Loucy (cell line): ENCODE measurements around the gene CRTC1.

Source experiments
- H2AFZ ChIP-seq: fragments of 200-600 bp; sonication (generic); 2 replicates; pipeline ENCODE4 v1.6.0; 2016; ENCODE audit warnings: antibody characterized with exemption, mild to moderate bottlenecking, low read length, moderate library complexity
- H3F3A ChIP-seq: fragments of 200-600 bp; 2 replicates; pipeline ENCODE4 v1.6.0; 2016; ENCODE audit warnings: antibody characterized with exemption, low read depth, mild to moderate bottlenecking
- H3K27me3 ChIP-seq: fragments of 200-600 bp; sonication (generic); 2 replicates; pipeline ENCODE4 v1.6.1; 2014; ENCODE audit warnings: low read length, mild to moderate bottlenecking; ENCODE audit not compliant: insufficient read depth, poor library complexity, severe bottlenecking
- H3K36me3 ChIP-seq: fragments of 200-600 bp; sonication (generic); 2 replicates; pipeline ENCODE4 v1.6.1; 2016; ENCODE audit warnings: low read length; ENCODE audit not compliant: insufficient read depth
- H3K4me1 ChIP-seq: fragments of 200-600 bp; sonication (generic); 2 replicates; pipeline ENCODE4 v1.5.1; 2014; ENCODE audit warnings: low read length, mild to moderate bottlenecking; ENCODE audit not compliant: insufficient read depth, poor library complexity, severe bottlenecking
- H3K4me2 ChIP-seq: fragments of 200-600 bp; sonication (generic); 2 replicates; pipeline ENCODE4 v1.6.0; 2014; ENCODE audit warnings: antibody characterized with exemption, low read length, low read depth, mild to moderate bottlenecking; ENCODE audit not compliant: poor library complexity, severe bottlenecking
- H3K4me3 ChIP-seq: fragments of 200-600 bp; sonication (generic); 2 replicates; pipeline ENCODE4 v1.5.1; 2014; ENCODE audit warnings: low read length, mild to moderate bottlenecking, mixed read lengths; ENCODE audit not compliant: poor library complexity, severe bottlenecking
- H3K79me2 ChIP-seq: fragments of 200-600 bp; sonication (generic); 2 replicates; pipeline ENCODE4 v1.6.1; 2014; ENCODE audit warnings: low read length; ENCODE audit not compliant: insufficient read depth
- H3K9ac ChIP-seq: fragments of 200-600 bp; sonication (generic); 2 replicates; pipeline ENCODE4 v1.6.0; 2014; ENCODE audit warnings: mild to moderate bottlenecking, low read depth, low read length, moderate library complexity; ENCODE audit not compliant: poor library complexity, severe bottlenecking
- H3K9me2 ChIP-seq: fragments of 200-600 bp; sonication (generic); replicated peaks from 2 replicates; pipeline ENCODE4 v1.6.1; 2016; ENCODE audit warnings: low read depth, low read length, mixed read lengths
- H3K9me3 ChIP-seq: fragments of 200-600 bp; sonication (generic); 2 replicates; pipeline ENCODE4 v1.6.1; 2014; ENCODE audit warnings: mild to moderate bottlenecking, antibody characterized with exemption, low read length, low read depth; ENCODE audit not compliant: insufficient read depth
- H4K20me1 ChIP-seq: fragments of 200-600 bp; sonication (generic); 2 replicates; pipeline ENCODE4 v1.6.0; 2014; ENCODE audit warnings: antibody characterized with exemption, low read length, mild to moderate bottlenecking; ENCODE audit not compliant: insufficient read depth, poor library complexity, severe bottlenecking
- EZH2phosphoT487 ChIP-seq: fragments of 200-600 bp; IDR thresholded peaks from 2 replicates; pipeline ENCODE4 v1.6.1; 2018; ENCODE audit warnings: antibody characterized with exemption, mild to moderate bottlenecking, moderate library complexity, borderline replicate concordance
- TF ChIP-seq, protein P1 (sequence below): fragments of 200-600 bp; sonication (generic); conservative IDR thresholded peaks from 2 replicates; pipeline ENCODE4 v1.5.1; 2014; ENCODE audit warnings: mild to moderate bottlenecking, antibody characterized with exemption, low read length

CRTC1 gene

DNA sequence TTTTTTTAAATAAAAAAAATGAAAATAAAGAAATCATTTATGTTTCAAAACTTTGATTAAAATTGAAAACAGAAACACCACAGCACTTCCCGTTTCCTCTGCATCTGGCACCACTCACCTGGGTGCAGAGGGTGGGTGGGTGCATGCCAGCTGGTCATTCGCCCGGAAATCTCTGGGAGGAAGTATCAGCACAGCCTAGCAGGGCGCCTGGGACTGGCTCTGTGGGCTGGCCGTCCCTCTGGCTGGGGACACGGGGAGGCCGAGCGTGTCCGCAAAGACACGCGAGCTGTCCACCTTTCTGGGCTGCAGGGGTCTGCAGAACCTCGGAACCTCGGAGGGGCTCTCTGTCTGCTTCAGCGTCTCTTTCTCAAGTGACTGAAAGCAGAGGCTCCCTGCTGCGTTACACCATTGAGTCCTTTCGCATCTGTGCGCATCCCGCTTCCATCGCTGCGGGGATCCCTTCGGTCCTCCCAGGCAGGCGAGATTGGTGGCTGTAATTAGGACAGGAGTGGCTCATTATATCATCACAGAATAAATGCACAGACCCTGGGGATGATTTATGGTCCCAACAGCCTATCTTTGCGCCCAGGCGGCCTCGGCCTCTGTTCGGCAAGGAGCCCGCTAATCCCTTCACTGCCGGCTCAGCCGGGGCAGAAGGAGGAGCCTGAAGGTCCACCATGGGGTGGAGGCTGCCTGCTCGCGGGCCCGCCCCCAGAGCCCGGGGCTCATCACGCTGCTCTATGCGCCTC is 17.2 kb downstream of the CRTC1 start:
- Histone ChIP-seq H3K4me3 (peak overlapping the region; percentile 77), H3K36me3 (no peaks in the 10 kb centered on the region), H3K4me2 (peak overlapping the region; percentile 94), H3K9ac (peak overlapping the region; percentile 71), H3K9me2 (no peaks in the 10 kb centered on the region), H3F3A (peaks cover 10% of the 10 kb centered on the region; the same call in 1 of the 2 replicates), H3K9me3 (no peaks in the 10 kb centered on the region), H2AFZ (peak overlapping the region; percentile 92), H3K79me2 (peaks cover 45% of the 10 kb centered on the region), H3K27me3 (no peaks in the 10 kb centered on the region), H3K4me1 (peaks cover 14% of the 10 kb centered on the region), H4K20me1 (peaks cover 11% of the 10 kb centered on the region)
- TF ChIP-seq EZH2phosphoT487, result no peak
- TF ChIP-seq, protein P1, sequence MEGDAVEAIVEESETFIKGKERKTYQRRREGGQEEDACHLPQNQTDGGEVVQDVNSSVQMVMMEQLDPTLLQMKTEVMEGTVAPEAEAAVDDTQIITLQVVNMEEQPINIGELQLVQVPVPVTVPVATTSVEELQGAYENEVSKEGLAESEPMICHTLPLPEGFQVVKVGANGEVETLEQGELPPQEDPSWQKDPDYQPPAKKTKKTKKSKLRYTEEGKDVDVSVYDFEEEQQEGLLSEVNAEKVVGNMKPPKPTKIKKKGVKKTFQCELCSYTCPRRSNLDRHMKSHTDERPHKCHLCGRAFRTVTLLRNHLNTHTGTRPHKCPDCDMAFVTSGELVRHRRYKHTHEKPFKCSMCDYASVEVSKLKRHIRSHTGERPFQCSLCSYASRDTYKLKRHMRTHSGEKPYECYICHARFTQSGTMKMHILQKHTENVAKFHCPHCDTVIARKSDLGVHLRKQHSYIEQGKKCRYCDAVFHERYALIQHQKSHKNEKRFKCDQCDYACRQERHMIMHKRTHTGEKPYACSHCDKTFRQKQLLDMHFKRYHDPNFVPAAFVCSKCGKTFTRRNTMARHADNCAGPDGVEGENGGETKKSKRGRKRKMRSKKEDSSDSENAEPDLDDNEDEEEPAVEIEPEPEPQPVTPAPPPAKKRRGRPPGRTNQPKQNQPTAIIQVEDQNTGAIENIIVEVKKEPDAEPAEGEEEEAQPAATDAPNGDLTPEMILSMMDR, result no peak

DNA sequence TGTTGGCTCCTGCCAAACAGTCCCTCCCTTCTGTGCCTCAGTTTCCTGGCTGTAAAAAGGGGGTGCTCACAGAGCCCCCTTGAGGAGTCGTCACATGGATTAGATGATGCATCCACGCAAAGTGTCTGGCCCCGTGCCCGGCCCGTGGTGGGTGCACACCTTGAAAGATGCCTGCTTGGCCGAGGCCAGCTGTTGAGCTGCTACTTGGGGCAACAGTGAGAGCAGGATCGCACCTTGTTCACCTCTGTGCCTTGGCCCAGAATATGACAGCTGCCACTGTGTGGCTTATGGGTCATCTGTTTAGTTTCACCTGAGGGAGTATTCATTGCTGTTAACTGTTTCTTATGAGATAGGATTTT is 17.7 kb downstream of the CRTC1 start:
- H2AFZ ChIP-seq, result no peak overlapping the region
- peaks cover 10% of the 10 kb centered on the region; the same call in 1 of the 2 replicates for H3F3A ChIP-seq
- peak overlapping the region; percentile 94 for H3K4me2 ChIP-seq
- TF ChIP-seq, protein P1, result no peak
- no peak for TF ChIP-seq EZH2phosphoT487
- H3K36me3 ChIP-seq, result no peaks in the 10 kb centered on the region
- H3K4me3 ChIP-seq, result peak overlapping the region; percentile 77
- no peaks in the 10 kb centered on the region for H3K9me2 ChIP-seq
- H4K20me1 ChIP-seq, result peaks cover 11% of the 10 kb centered on the region
- H3K27me3 ChIP-seq, result no peaks in the 10 kb centered on the region
- peaks cover 14% of the 10 kb centered on the region for H3K4me1 ChIP-seq
- H3K9ac ChIP-seq, result peak overlapping the region; percentile 71
- peaks cover 40% of the 10 kb centered on the region for H3K79me2 ChIP-seq
- no peaks in the 10 kb centered on the region for H3K9me3 ChIP-seq

DNA sequence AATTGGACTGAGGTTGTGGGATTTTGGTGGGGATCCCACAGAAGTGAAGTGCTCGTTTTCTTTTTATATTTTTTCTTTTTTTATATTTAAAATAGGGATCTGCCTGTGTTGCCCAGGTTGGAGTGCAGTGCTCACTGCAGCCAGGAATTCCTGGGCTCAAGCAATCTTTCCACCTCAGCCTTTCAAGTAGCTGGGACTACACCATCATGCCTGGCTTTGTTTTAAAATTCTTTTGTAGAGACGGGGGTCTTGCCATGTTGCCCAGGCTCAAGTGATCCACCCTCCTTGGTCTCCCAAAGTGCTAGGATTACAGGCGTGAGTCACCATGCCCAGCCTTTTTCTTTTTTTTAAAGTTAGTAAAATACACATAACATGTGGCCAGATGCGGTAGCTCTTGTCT is 20.6 kb downstream of the CRTC1 start:
- Histone ChIP-seq H2AFZ (no peak overlapping the region), H3K9ac (no peak overlapping the region), H3K27me3 (no peaks in the 10 kb centered on the region), H4K20me1 (peaks cover 11% of the 10 kb centered on the region), H3K79me2 (peaks cover 44% of the 10 kb centered on the region), H3F3A (peaks cover 10% of the 10 kb centered on the region; the same call in 1 of the 2 replicates), H3K4me3 (no peak overlapping the region), H3K36me3 (no peaks in the 10 kb centered on the region), H3K9me3 (no peaks in the 10 kb centered on the region), H3K9me2 (no peaks in the 10 kb centered on the region), H3K4me1 (peaks cover 14% of the 10 kb centered on the region), H3K4me2 (no peak overlapping the region)
- TF ChIP-seq EZH2phosphoT487, result no peak
- TF ChIP-seq, protein P1, result no peak
